22Rv1 (cell line): ENCODE data around the gene PCSK1N.

Source experiments
- ZFX ChIP-seq: fragments of 450-650 bp; IDR thresholded peaks from 2 replicates; pipeline ENCODE4 v1.6.1; 2017; ENCODE audit warnings: antibody characterized with exemption, borderline replicate concordance
- TF ChIP-seq, protein P1 (sequence below): fragments of 450-650 bp; IDR thresholded peaks from 2 replicates; pipeline ENCODE4 v1.5.1; 2017; ENCODE audit warnings: mild to moderate bottlenecking

DNA sequence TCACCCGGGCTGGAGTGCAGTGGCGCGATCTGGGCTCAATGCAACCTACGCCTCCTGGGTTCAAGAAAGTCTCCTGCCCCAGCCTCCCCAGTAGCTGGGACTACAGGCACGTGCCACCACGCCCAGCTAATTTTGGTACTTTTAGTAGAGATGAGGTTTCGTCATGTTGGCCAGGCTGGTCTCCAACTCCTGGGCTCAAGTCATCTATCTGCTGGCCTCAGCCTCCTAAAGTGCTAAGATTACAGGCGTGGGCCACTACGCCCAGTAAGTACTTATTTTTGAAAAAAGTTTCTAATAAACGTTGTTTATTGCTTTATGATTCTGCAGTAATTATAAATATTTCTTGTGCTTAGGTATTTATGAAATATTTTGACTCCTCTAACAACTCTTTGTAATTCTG is 4.3 kb upstream of the PCSK1N start:
- TF ChIP-seq, protein P1, sequence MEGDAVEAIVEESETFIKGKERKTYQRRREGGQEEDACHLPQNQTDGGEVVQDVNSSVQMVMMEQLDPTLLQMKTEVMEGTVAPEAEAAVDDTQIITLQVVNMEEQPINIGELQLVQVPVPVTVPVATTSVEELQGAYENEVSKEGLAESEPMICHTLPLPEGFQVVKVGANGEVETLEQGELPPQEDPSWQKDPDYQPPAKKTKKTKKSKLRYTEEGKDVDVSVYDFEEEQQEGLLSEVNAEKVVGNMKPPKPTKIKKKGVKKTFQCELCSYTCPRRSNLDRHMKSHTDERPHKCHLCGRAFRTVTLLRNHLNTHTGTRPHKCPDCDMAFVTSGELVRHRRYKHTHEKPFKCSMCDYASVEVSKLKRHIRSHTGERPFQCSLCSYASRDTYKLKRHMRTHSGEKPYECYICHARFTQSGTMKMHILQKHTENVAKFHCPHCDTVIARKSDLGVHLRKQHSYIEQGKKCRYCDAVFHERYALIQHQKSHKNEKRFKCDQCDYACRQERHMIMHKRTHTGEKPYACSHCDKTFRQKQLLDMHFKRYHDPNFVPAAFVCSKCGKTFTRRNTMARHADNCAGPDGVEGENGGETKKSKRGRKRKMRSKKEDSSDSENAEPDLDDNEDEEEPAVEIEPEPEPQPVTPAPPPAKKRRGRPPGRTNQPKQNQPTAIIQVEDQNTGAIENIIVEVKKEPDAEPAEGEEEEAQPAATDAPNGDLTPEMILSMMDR = no peak
- TF ChIP-seq ZFX = no peak
